Kidney (tissue), 14 donors: ENCODE measurements around the gene SLC16A6. TPM values are rescaled to one million over a fixed set of nuclear protein-coding genes. Genes with fewer than 3 reads are reported as not detected.

ENCODE experiments used
- DNase-seq, 5 donors: peaks; one replicate each; pipeline ENCODE4 v3.0.0-alpha.2; 2013 to 2020
- FAIRE-seq: peaks from 2 replicates; lab custom pipeline; 2012; peaks lifted over from hg19 to GRCh38; lab: Jason Lieb, UNC
- H3K27ac ChIP-seq, 2 donors: one replicate each; pipeline ENCODE4 v1.7.0; 2013; ENCODE audit warnings: low read depth in 2 of 2, low read length in 2 of 2, inconsistent platforms in 1 of 2
- H3K27me3 ChIP-seq: one replicate; pipeline ENCODE4 v1.7.1; 2013; ENCODE audit warnings: low read length, inconsistent platforms; ENCODE audit not compliant: control insufficient read depth, insufficient read depth
- H3K36me3 ChIP-seq, 3 donors: one replicate each; pipeline versions ENCODE4 v1.7.0 to v1.7.1; 2013; ENCODE audit warnings: low read length in 3 of 3, control low read depth in 1 of 3, inconsistent platforms in 1 of 3; ENCODE audit not compliant: insufficient read depth in 3 of 3, control insufficient read depth in 2 of 3
- H3K4me1 ChIP-seq, 3 donors: one replicate each; pipeline versions ENCODE4 v1.7.0 to v1.7.1; 2013; ENCODE audit warnings: low read length in 3 of 3, inconsistent platforms in 1 of 3, low read depth in 1 of 3; ENCODE audit not compliant: control insufficient read depth in 2 of 3, insufficient read depth in 2 of 3
- H3K4me3 ChIP-seq, 3 donors: one replicate each; pipeline versions ENCODE4 v1.7.0 to v1.8.1; 2013; ENCODE audit warnings: low read length in 3 of 3, control low read depth in 1 of 3, inconsistent platforms in 1 of 3
- H3K9ac ChIP-seq, 3 donors: one replicate each; pipeline versions ENCODE4 v1.7.0 to v1.7.1; 2013; ENCODE audit warnings: low read length in 3 of 3, control low read depth in 1 of 3, inconsistent platforms in 1 of 3
- H3K9me3 ChIP-seq, 3 donors: one replicate each; pipeline versions ENCODE4 v1.7.0 to v1.7.1; 2013; ENCODE audit warnings: low read length in 3 of 3, control low read depth in 1 of 3, inconsistent platforms in 1 of 3; ENCODE audit not compliant: control insufficient read depth in 2 of 3, insufficient read depth in 1 of 3
- intact Hi-C: fragments of 100-400 bp; cut with DNase I; formaldehyde crosslinking; loops from one replicate; pipeline ENCODE4 v1.11.1; 2022
- polyA plus RNA-seq: library from polyadenylated mRNA; stranded (reverse); fragments of 350-450 nt; fragmentation: Illumina TruSeq; extraction: RNeasy Lipid Tissue Mini Kit (QIAGEN cat#74804); gene quantifications from one replicate; pipeline ENCODE4 v1.2.3, GENCODE V29; 2014; ENCODE audit warnings: low read depth, low replicate concordance; ENCODE audit not compliant: insufficient read depth
- total RNA-seq: library from RNA; stranded (reverse); fragmentation: NEBNext Ultra II Directional; extraction: Animal tissue kit (Norgen Biotek cat#: 25700); gene quantifications from one replicate; pipeline ENCODE4 v1.2.1, GENCODE V29; 2021
- TF ChIP-seq, protein P1 (sequence below): IDR thresholded peaks from 3 replicates; pipeline ENCODE4 v1.5.1; 2012; ENCODE audit warnings: mild to moderate bottlenecking, moderate library complexity, borderline replicate concordance; ENCODE audit not compliant: insufficient read depth; ENCODE audit errors: extremely low read depth
- donor health status: control.
- donor health status: control.
- donor health status: control.
- donor health status: control.
- donor health status: control.
- donor health status: DM: yes; HTN: yes; CAD: no.
- donor health status: Normal renal cell carcinoma (clear cell type).

SLC16A6 gene
- total and polyA plus RNA-seq, 2 donors from 2014 or later, result 0.82 to 3.6 TPM

- Histone ChIP-seq H3K36me3 (no peaks in the 10 kb centered on the region), H3K9ac (no peak overlapping the region), H3K27ac (no peak overlapping the region), H3K4me1 (peaks cover 0 to 6% (median 0%) of the 10 kb centered on the region in 3 donors), H3K9me3 (no peaks in the 10 kb centered on the region), H3K4me3 (no peak overlapping the region), H3K27me3 (peaks cover 10% of the 10 kb centered on the region)
- TF ChIP-seq, protein P1, sequence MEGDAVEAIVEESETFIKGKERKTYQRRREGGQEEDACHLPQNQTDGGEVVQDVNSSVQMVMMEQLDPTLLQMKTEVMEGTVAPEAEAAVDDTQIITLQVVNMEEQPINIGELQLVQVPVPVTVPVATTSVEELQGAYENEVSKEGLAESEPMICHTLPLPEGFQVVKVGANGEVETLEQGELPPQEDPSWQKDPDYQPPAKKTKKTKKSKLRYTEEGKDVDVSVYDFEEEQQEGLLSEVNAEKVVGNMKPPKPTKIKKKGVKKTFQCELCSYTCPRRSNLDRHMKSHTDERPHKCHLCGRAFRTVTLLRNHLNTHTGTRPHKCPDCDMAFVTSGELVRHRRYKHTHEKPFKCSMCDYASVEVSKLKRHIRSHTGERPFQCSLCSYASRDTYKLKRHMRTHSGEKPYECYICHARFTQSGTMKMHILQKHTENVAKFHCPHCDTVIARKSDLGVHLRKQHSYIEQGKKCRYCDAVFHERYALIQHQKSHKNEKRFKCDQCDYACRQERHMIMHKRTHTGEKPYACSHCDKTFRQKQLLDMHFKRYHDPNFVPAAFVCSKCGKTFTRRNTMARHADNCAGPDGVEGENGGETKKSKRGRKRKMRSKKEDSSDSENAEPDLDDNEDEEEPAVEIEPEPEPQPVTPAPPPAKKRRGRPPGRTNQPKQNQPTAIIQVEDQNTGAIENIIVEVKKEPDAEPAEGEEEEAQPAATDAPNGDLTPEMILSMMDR, result no peak
- FAIRE-seq (no peak), DNase-seq (peak in 1 of 5 donors; percentile 9)
- intact Hi-C loops, result no loop called here
These were observed 2.7 kb upstream of the SLC16A6 start for GRCh38 chr17:68293490-68294195.

DNA sequence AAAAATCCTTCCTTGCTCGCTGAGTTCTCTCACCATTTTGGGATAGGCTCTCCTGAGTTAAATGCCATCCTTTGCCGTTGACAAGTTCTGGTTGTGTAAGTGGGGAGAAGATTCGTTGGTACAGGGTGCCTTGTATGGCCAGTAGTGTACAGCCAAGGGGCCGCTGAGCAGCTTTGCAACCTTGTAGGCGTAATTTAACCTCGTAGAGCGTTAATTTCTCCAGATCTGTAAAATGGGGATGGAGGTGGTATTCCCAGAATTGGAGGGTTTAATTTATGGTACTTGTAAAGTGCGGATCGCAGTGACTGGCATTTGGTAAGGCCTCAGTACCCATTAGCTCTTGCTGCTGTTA, 1.7 kb upstream of the SLC16A6 start:
- TF ChIP-seq, protein P1, result no peak
- Histone ChIP-seq H3K27ac (peak overlapping the region in 1 of 2 donors; percentile 41), H3K27me3 (peaks cover 10% of the 10 kb centered on the region), H3K9ac (no peak overlapping the region), H3K4me3 (peak overlapping the region in 2 of 3 donors; percentile 59 to 67), H3K36me3 (no peaks in the 10 kb centered on the region), H3K4me1 (peaks cover 0 to 6% (median 0%) of the 10 kb centered on the region in 3 donors), H3K9me3 (no peaks in the 10 kb centered on the region)
- no peak for DNase-seq
- FAIRE-seq, result no peak
- intact Hi-C loops, result no loop called here

DNA sequence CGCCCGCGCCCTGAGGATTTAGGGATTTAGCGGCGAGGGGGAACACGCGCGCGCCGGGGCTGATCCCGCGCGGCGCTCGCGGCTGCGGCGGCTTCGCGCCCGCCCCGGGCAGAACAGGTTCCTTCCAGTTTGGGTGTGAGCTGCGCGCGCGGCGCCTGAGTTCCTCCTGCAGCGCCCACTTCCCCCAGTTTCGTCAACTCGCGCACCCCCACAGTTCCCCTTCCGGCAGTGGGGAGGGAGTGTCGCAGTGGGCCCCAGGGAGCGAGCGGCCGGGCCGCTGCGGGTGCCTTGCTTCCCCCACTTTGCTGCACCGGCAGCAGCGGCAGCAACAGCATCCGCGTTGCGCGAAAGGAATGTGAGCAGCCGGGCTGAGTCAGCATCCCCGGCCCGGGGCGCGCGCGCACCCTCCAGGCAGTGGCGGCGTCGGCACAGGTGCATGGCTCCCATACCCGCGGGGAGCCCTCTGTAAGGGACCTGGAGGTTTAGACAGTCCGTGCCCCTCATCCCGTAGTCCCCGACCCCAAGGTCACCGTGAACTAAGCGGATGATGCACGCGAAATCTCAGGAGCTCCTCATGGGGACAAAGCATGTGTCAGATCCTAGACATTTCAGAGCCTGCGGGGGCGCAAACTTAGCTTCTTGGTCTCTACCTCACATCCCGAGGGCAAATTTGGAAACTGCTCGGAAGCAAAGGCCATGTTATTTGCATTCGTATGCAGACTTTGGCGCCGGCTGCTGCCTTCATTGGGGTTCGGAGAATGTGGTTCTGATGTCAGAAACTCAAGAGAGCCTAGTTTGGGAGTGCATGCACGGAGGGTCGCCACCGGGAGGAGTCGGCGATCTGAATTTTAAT, 1.1 kb upstream of the SLC16A6 start:
- DNase-seq, result peak; percentile 81 to 95 (median 87)
- intact Hi-C loops, result no loop called here
- peak overlapping the region; percentile 45 to 67 (median 59) for H3K4me3 ChIP-seq
- peak overlapping the region in 1 of 3 donors; percentile 26 for H3K9ac ChIP-seq
- no peaks in the 10 kb centered on the region for H3K9me3 ChIP-seq
- FAIRE-seq, result no peak
- TF ChIP-seq, protein P1, result no peak
- H3K4me1 ChIP-seq, result peaks cover 0 to 6% (median 0%) of the 10 kb centered on the region in 3 donors
- peak overlapping the region in 1 of 2 donors; percentile 69 for H3K27ac ChIP-seq
- H3K27me3 ChIP-seq, result peaks cover 10% of the 10 kb centered on the region
- H3K36me3 ChIP-seq, result no peaks in the 10 kb centered on the region
